ENCODE measurements around the gene LSMEM2.

DNA sequence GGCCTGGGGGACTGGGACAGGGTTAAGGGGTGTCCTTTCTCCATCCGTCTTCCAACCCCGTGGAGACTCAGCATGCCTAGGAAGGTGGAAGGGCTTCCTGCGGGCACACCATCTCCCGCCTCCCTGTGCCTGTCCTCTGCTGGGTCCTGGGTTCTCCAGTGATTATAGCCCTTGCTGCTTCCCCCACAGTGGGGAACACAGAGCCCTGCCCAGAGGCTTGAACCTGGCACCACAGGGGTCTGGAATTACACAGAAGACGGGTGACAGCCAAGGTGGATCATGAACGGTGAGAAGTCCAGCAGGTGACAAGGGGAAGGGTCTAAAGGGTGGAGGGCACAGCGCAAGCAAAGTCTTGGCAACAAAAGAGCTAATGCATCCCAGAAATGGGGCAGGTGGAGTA, 16.1 kb upstream of the LSMEM2 start:
- TF ChIP-seq CEBPB (IDR thresholded peaks at IDR 0.05; ENCODE audit: low read depth, low read length) (no peak), POLR2A (IDR thresholded peaks at IDR 0.05; ENCODE audit: control extremely low read depth in 1 of 2, low read depth in 2 of 2, low read length in 2 of 2) (no peak), SAP30 (IDR thresholded peaks at IDR 0.05; ENCODE audit: insufficient read depth, insufficient replicate concordance, low read length) (no peak), TAF1 (IDR thresholded peaks at IDR 0.05; ENCODE audit: low read depth, low read length) (no peak), CTCF (IDR thresholded peaks at IDR 0.05; ENCODE audit: control extremely low read depth in 1 of 3, insufficient read depth in 1 of 3, low read depth in 1 of 3, low read length in 3 of 3) (no peak)
